ENCODE results near the gene MICAL3.
"Not testable (repeated sequence)": the region's sequence is repeated elsewhere in the genome, so short reads cannot be mapped to it uniquely, and the experiment has no call there.

Gene MICAL3, protein sequence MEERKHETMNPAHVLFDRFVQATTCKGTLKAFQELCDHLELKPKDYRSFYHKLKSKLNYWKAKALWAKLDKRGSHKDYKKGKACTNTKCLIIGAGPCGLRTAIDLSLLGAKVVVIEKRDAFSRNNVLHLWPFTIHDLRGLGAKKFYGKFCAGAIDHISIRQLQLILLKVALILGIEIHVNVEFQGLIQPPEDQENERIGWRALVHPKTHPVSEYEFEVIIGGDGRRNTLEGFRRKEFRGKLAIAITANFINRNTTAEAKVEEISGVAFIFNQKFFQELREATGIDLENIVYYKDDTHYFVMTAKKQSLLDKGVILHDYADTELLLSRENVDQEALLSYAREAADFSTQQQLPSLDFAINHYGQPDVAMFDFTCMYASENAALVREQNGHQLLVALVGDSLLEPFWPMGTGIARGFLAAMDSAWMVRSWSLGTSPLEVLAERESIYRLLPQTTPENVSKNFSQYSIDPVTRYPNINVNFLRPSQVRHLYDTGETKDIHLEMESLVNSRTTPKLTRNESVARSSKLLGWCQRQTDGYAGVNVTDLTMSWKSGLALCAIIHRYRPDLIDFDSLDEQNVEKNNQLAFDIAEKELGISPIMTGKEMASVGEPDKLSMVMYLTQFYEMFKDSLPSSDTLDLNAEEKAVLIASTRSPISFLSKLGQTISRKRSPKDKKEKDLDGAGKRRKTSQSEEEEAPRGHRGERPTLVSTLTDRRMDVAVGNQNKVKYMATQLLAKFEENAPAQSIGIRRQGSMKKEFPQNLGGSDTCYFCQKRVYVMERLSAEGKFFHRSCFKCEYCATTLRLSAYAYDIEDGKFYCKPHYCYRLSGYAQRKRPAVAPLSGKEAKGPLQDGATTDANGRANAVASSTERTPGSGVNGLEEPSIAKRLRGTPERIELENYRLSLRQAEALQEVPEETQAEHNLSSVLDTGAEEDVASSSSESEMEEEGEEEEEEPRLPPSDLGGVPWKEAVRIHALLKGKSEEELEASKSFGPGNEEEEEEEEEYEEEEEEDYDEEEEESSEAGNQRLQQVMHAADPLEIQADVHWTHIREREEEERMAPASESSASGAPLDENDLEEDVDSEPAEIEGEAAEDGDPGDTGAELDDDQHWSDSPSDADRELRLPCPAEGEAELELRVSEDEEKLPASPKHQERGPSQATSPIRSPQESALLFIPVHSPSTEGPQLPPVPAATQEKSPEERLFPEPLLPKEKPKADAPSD (N-terminal part only)

DNA sequence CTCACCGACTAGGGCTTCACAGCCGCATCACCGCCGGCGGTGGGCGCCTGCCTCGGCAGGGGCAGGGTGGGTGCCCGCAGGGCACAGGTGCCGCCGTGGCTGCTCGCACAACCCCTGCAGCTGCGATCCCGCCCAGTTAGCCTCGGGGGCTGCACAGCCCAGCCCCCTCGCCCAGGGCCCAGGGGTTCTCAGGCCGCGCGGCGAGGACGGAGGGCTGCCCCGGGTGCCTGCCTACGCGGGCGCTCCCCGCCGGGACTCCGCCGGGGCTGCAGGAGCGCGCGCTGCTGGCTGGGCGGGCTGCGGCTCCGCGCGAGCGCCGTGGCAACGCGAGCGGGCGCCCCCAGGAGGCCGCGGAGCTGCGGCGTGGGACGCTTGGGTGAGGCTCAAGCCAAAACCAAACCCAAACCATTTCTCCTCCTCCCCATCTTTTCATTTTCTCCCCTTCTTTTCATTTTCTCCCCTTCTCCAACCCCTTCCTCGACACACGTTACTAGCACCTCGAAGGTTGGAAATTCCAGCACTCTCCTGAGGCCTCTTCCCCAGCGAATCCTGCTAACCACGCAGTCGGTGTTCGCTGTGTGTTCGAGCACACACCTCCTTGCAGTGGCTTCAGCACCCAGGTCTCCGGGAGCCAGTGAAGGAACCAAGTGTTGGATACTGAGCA lies at the start of gene MICAL3:
TSS of gene MICAL3 (minus strand) at position 286 of the 664 bp plus-strand sequence. CDS start 117,749 bp downstream, outside the sequence.
- no peak for DNase-seq (ENCODE audit: low read depth)
- H3K4me3 ChIP-seq (ENCODE audit: low read depth, low read length), result peak within 1 kb of the TSS; percentile 65

GRCh38 chr22:18073927-18074326 lies 49.6 kb upstream of the MICAL3 start:
- not testable (repeated sequence) for DNase-seq (ENCODE audit: low read depth); H3K4me3 ChIP-seq (ENCODE audit: low read depth, low read length)

DNA sequence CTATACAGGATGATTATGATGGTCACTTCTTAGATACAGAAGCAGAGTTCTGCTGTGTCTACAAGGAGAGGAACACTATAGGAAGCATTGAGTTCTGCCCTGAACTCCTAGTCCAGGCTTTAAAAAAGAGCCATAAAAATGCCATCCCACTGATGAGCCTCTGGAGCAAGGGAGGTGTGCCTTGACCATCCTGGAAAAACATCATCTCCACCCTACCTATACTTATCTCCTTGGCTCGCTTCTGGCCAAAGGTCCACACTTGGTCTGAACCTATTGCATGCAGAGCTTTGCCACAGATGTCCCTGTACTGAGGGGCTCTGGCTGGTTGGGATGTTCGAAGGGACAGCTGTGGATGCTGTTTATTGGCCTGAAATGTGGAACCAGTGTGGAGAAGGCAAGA lies 49.1 kb upstream of the MICAL3 start:
- no peak for DNase-seq (ENCODE audit: low read depth)
- no peak overlapping the region for H3K4me3 ChIP-seq (ENCODE audit: low read depth, low read length)

GRCh38 chr22:18071968-18072310 lies 47.6 kb upstream of the MICAL3 start:
- DNase-seq (ENCODE audit: low read depth), result no peak
- H3K4me3 ChIP-seq (ENCODE audit: low read depth, low read length), result no peak overlapping the region

DNA sequence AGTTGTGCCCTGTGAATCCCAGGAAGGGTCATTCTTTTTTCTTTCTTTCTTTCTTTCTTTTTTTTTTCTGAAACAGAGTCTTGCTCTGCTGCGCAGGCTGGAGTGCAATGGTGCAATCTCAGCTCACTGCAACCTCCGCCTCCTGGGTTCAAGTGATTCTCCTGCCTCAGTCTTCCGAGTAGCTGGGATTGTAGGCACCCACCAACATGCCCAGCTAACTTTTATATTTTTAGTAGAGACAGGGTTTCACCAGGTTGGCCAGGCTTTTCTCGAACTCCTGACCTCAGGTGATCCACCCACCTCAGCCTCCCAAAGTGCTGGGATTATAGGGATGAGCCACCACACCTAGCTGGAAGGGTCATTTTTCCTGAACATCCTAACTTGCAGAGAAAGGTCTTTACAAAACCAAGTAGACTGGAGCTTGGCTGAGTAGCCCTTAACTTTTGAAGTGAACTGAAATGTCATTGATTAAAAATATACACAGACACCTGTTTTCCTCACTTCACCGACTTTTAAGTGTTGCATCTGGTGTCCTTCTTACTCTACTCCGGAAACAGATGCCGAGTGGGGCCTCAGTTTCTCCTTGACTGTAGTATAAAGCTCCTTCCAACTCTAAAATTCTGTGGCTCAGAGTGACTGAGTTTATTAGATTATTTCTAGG lies 47.1 kb upstream of the MICAL3 start:
- not testable (repeated sequence) for H3K4me3 ChIP-seq (ENCODE audit: low read depth, low read length); DNase-seq (ENCODE audit: low read depth)

GRCh38 chr22:18070556-18071306 lies 46.4 kb upstream of the MICAL3 start:
- H3K4me3 ChIP-seq (ENCODE audit: low read depth, low read length), result no peak overlapping the region
- DNase-seq (ENCODE audit: low read depth), result no peak

DNA sequence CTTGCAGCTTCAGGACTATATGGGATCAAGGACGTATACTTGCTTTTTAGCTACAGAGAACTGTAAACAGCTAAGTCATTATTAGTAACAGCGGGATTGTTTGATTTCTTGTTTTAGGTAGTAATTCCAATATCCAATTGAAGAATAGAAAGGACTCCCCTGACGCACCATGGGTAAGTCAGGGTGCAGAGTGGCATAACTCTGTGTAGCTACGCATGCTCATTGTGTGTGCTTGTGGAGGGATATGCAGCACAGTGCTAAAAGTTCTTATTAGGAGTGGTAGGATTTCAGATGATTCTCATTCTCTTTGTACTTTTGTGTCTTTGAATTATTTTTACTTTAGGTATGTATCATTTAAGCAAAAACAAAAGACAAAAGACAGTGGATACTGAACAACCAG lies 45.7 kb upstream of the MICAL3 start:
- no peak for DNase-seq (ENCODE audit: low read depth)
- H3K4me3 ChIP-seq (ENCODE audit: low read depth, low read length), result no peak overlapping the region

GRCh38 chr22:18069041-18069440 lies 44.7 kb upstream of the MICAL3 start:
- DNase-seq (ENCODE audit: low read depth), result no peak
- no peak overlapping the region for H3K4me3 ChIP-seq (ENCODE audit: low read depth, low read length)

DNA sequence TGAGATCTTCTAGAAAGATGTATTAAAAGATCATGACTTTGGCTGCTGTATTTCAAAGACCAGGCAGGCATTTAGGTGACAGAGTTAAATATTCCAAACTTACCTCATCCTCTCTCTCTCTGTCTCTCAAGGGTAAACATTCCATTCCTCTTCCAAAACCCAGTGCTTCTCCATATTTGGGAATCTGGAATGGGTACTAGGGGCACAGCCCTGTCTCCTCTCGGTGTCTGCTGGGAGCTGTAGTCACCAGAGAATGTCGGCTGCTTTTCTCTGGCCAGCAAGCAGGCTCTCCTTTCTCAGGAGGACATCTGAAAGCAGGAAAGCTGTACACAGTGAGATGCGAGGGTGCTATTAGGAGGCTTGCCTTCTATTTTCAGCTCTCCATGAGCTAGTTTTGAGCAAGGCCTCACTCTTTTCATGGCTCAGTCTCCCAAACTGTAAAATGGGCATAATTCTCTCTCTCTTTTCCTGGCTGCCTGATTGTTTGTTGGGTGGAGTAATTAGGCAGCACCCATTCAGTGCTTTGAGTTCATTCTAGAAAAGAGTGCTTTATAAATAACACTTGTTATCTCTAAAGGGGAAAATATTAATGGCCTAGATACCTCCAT lies 44.1 kb upstream of the MICAL3 start:
- no peak for DNase-seq (ENCODE audit: low read depth)
- no peak overlapping the region for H3K4me3 ChIP-seq (ENCODE audit: low read depth, low read length)

DNA sequence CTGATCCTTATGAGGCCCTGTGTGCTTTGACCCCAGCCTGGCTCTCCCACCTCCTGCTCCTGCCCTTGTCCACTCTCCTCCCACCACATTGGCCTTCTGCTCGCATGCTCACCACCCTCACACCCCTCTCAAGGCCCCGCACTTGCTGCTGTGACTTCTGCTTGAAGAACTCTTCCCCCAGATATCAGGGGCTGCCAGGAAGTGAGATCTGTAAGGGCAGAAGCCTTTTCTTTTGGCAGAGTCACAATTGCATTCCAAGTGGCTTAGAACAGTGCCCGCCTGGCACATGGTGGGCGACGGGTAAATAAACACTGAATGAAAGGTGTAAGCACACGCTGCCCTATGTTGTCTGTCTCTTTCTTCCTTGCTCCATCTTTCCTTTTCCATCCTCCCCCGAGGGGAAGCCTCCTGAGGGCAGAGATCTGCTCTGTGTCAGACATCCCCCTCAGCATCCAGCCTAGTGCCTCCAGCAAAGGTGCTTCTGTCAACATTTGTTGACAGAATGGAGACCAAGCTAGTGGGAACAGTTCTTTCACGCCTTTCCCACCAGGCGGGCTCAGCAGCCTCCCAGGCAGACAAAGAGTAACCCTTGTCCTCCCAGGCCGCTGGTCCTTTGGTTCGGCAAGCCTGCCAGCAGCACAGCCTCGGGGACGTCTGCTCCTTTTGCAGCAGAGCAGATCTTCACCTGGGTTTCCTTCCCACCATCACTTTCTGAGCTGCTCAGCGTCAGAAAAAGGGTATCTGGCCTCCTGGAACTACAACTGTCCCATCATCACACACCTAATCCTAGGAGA lies 43.4 kb upstream of the MICAL3 start:
- DNase-seq (ENCODE audit: low read depth), result no peak
- no peak overlapping the region for H3K4me3 ChIP-seq (ENCODE audit: low read depth, low read length)

GRCh38 chr22:18067121-18067520 lies 42.8 kb upstream of the MICAL3 start:
- H3K4me3 ChIP-seq (ENCODE audit: low read depth, low read length), result no peak overlapping the region
- no peak for DNase-seq (ENCODE audit: low read depth)

DNA sequence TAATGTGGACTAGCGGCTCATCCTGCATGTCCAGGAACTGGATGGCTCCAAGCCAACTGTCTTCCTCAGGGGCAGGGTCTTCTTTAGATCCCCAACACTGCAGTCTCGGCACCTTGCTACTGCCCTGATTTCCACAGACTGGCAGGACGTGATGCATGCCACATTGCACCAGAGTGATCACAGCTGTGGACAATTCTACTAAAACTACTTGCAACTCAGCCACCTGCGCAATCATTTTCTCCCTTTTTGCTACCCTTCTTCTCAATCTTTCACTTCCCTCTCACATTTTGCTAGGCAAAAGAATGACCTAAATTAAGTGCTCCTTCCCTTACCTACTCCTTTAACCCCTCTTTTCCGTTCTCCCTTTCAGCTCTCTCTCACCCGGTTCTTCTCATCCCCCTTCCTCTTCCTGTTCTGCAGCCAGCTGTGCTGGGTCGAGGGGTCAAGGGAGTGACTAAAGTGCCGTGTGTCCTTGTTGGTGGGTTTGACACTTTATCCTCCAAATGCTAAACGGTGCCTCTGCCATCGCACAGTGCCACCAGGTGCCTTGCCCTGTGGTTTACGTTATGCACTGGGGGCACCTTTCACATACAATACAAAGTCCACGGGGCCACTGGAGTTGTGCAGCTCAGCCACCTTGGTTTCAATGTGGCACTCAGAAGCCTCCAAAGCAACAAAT lies 42.0 kb upstream of the MICAL3 start:
- no peak for DNase-seq (ENCODE audit: low read depth)
- no peak overlapping the region for H3K4me3 ChIP-seq (ENCODE audit: low read depth, low read length)

DNA sequence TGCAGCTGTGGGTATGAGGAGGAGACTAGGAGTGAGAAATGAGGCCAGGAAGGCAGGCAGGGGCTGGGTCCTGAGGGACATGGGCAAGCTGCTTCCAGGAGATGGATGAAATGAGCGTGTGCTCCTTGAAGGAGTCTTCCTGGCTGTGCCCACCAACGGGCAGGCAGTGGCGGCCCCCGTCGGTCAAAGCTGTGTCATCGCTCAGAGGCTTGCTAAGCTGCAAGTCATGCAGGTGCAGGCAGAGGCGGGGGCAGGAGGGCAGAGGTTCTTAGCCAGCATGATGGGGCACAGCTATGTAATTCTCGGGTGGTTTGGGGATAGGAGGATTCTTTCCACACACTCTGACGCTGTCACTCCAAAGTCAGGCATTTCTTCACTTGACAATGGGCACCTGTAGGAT lies 40.9 kb upstream of the MICAL3 start:
- no peak overlapping the region for H3K4me3 ChIP-seq (ENCODE audit: low read depth, low read length)
- DNase-seq (ENCODE audit: low read depth), result no peak

- no peak for DNase-seq (ENCODE audit: low read depth)
- H3K4me3 ChIP-seq (ENCODE audit: low read depth, low read length), result no peak overlapping the region
Observed at GRCh38 chr22:18064636-18065035, 40.3 kb upstream of the MICAL3 start.

DNA sequence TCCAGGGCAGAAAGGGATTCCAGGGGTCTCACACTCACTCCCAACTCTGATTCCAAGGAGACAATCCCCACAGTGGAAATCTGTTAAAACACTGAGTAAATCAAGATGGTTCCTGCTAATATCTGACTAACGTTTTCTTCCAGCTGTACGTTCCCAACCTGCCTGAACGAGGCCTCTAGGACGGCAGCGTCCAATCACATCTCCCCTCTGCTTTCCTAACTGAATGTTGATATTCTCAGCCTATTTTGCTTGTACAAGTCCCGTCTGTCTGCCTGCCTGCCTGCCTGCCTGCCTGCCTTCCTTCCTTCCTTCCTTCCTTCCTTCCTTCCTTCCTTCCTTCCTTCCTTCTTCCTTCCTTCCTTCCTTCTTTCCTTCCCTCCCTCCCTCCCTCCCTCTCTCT lies 39.4 kb upstream of the MICAL3 start:
- H3K4me3 ChIP-seq (ENCODE audit: low read depth, low read length); DNase-seq (ENCODE audit: low read depth): not testable (repeated sequence)

GRCh38 chr22:18063306-18063705 lies 38.9 kb upstream of the MICAL3 start:
- DNase-seq (ENCODE audit: low read depth), result no peak

DNA sequence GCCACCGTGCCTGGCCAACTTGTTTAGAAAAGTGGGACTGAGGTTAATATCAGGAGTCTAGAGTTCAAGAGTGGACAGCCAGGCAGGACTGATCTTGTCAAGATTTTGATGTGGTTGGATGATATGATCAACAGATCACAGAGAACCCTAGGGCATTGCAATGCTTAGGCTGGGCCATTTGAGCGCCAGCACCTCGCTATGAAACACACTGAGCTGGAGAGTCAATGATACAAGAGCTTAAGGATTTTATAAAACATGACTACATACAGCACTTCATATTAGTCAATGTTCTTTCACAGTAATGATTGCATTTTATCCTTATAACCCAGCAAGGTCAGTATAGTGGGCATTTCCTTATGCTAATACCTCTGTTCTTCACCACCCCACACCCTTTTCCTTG lies 38.1 kb upstream of the MICAL3 start:
- H3K4me3 ChIP-seq (ENCODE audit: low read depth, low read length), result no peak overlapping the region
- no peak for DNase-seq (ENCODE audit: low read depth)

More at GRCh38 chr22:18063306-18063705, 38.9 kb upstream of the MICAL3 start:
- no peak overlapping the region for H3K4me3 ChIP-seq (ENCODE audit: low read depth, low read length)
